ENCODE data around the gene ROM1.
"Not testable (repeated sequence)": the region's sequence is repeated elsewhere in the genome, so short reads cannot be mapped to it uniquely, and the experiment has no call there.

Gene ROM1

GRCh38 chr11:62648967-62649364 is 35.9 kb downstream of the ROM1 start:
- no peak for DNase-seq (ENCODE audit: low read depth, low spot score)

- DNase-seq (ENCODE audit: low read depth, low spot score): no peak
These were observed 36.4 kb downstream of the ROM1 start for GRCh38 chr11:62649486-62649885.

- DNase-seq (ENCODE audit: low read depth, low spot score): not testable (repeated sequence)
These were observed 37.2 kb downstream of the ROM1 start for GRCh38 chr11:62650283-62650682.

GRCh38 chr11:62652161-62653006 is 39.3 kb downstream of the ROM1 start:
- DNase-seq (ENCODE audit: low read depth, low spot score): no peak

- no peak for DNase-seq (ENCODE audit: low read depth, low spot score)
These were observed 41.2 kb downstream of the ROM1 start for GRCh38 chr11:62654297-62654696.

GRCh38 chr11:62656796-62657429 is 43.9 kb downstream of the ROM1 start:
- no peak for DNase-seq (ENCODE audit: low read depth, low spot score)

- no peak for DNase-seq (ENCODE audit: low read depth, low spot score)
These were observed 51.5 kb downstream of the ROM1 start for GRCh38 chr11:62664405-62665074.

Measured in activated naive CD8-positive, alpha-beta T cell treated with anti-CD3 and anti-CD28 coated beads, Interleukin-2, amount 50 U/mL, for 16 hours (primary cell).